Brain pericyte (primary cell): ENCODE results near the gene MON1A.
A peak's percentile ranks its signal among the peaks of the same experiment; 100 is the strongest.
"Not testable (repeated sequence)": the region's sequence is repeated elsewhere in the genome, so short reads cannot be mapped to it uniquely, and the experiment has no call there.

Experiments
- DNase-seq: peaks from one replicate; pipeline ENCODE4 v3.0.0-alpha.2; 2012; ENCODE audit warnings: low read depth, low spot score

MON1A gene

GRCh38 chr3:49929291-49930167, at the start of gene MON1A:
TSS of gene MON1A (minus strand) at chr3:49929811. CDS start at chr3:49913346, 16,465 bp downstream.
- DNase-seq: peak; percentile 30

GRCh38 chr3:49976942-49977341, 47.3 kb upstream of the MON1A start:
- DNase-seq: no peak

- DNase-seq: no peak
Observed at GRCh38 chr3:49972656-49973055, 43.0 kb upstream of the MON1A start.

GRCh38 chr3:49968346-49968745, 38.7 kb upstream of the MON1A start:
- no peak for DNase-seq

- no peak for DNase-seq
Observed at GRCh38 chr3:49967291-49967690, 37.7 kb upstream of the MON1A start.

- DNase-seq: no peak
Observed at GRCh38 chr3:49966233-49966942, 36.8 kb upstream of the MON1A start.

- DNase-seq: no peak
Observed at GRCh38 chr3:49955636-49956035, 26.0 kb upstream of the MON1A start.

- DNase-seq: no peak
Observed at GRCh38 chr3:49952924-49953323, 23.3 kb upstream of the MON1A start.

- no peak for DNase-seq
Observed at GRCh38 chr3:49942651-49943050, 13.0 kb upstream of the MON1A start.

GRCh38 chr3:49940667-49941249, 11.1 kb upstream of the MON1A start:
- no peak for DNase-seq

GRCh38 chr3:49939858-49940666, 10.5 kb upstream of the MON1A start, which contains the start of gene RBM6:
TSS of gene RBM6 (plus strand) at chr3:49940150. CDS start at chr3:49962642, 22,492 bp downstream.
- DNase-seq: peak; percentile 88

GRCh38 chr3:49937090-49937489, 7.5 kb upstream of the MON1A start:
- no peak for DNase-seq

GRCh38 chr3:49932281-49932680, 2.7 kb upstream of the MON1A start:
- DNase-seq: not testable (repeated sequence)

- DNase-seq: no peak
Observed at GRCh38 chr3:49930922-49931321, 1.3 kb upstream of the MON1A start.

GRCh38 chr3:49930168-49930690, 618 bp upstream of the MON1A start:
- no peak for DNase-seq

- DNase-seq: no peak
Observed at GRCh38 chr3:49928481-49929017, 1.1 kb downstream of the MON1A start.

- DNase-seq: no peak
Observed at GRCh38 chr3:49927798-49928197, 1.8 kb downstream of the MON1A start.

- no peak for DNase-seq
Observed at GRCh38 chr3:49926117-49926728, 3.4 kb downstream of the MON1A start.

- DNase-seq: no peak
Observed at GRCh38 chr3:49925485-49925884, 4.1 kb downstream of the MON1A start.

GRCh38 chr3:49924683-49925082, 4.9 kb downstream of the MON1A start:
- DNase-seq: peak; percentile 29
